Peyer's patch (tissue), 4 donors: ENCODE measurements around the gene ZC3H13. TPM values are rescaled to one million over a fixed set of nuclear protein-coding genes. Genes with fewer than 3 reads are reported as not detected.

Experiments
- DNase-seq, 3 donors: peaks; one replicate each; pipeline ENCODE4 v3.0.0-alpha.2; 2017 to 2019
- H3K27ac ChIP-seq, 4 donors: fragments of 200-600 bp; sonication (generic); one replicate each; pipeline ENCODE4 v1.5.1; 2016 to 2019
- H3K27me3 ChIP-seq, 2 donors: fragments of 200-600 bp; sonication (generic); one replicate each; pipeline ENCODE4 v1.5.1; 2019
- H3K36me3 ChIP-seq, 3 donors: fragments of 200-600 bp; sonication (generic); one replicate each; pipeline ENCODE4 v1.5.1; 2016 to 2019
- H3K4me1 ChIP-seq, 4 donors: fragments of 200-600 bp; sonication (generic); one replicate each; pipeline ENCODE4 v1.5.1; 2016 to 2019
- H3K4me3 ChIP-seq, 4 donors: fragments of 200-600 bp; sonication (generic); 1 replicate in 3 of 4; 2 replicates in 1 of 4; pipeline ENCODE4 v1.5.1; 2016 to 2019; ENCODE audit warnings: mild to moderate bottlenecking in 1 of 4
- H3K9me3 ChIP-seq, 4 donors: fragments of 200-600 bp; sonication (generic); one replicate each; pipeline ENCODE4 v1.5.1; 2016 to 2019; ENCODE audit warnings: mild to moderate bottlenecking in 1 of 4
- POLR2A ChIP-seq, 2 donors: fragments of 450-650 bp; IDR thresholded peaks; one replicate each; pipeline ENCODE4 v1.5.1; 2017; ENCODE audit warnings: antibody characterized with exemption in 2 of 2, mild to moderate bottlenecking in 2 of 2, moderate library complexity in 2 of 2
- total RNA-seq, 4 donors: library from RNA; depleted of rRNA; stranded (reverse); fragments of >200 nt; gene quantifications; one replicate each; pipeline ENCODE4 v1.1.0, GENCODE V29; 2016
- TF ChIP-seq, protein P1 (sequence below), 6 experiments: fragments of 450-650 bp in 4 of 6; fragments of 200-600 bp in 2 of 6; sonication (generic) in 1 of 6; IDR thresholded peaks; one replicate each; pipeline ENCODE4 v1.5.1; 2017 to 2019; ENCODE audit warnings: antibody characterized with exemption in 6 of 6, mild to moderate bottlenecking in 3 of 6, moderate library complexity in 1 of 6

Gene ZC3H13
- total RNA-seq, 4 donors from 2014 or later: 22.6 to 71.8 (median 30.6) TPM

- no peaks in the 10 kb centered on the region for H3K9me3 ChIP-seq
- no peaks in the 10 kb centered on the region for H3K27me3 ChIP-seq
- DNase-seq: no peak
- peaks cover 0 to 20% (median 3%) of the 10 kb centered on the region in 4 donors for H3K4me1 ChIP-seq
- H3K36me3 ChIP-seq: no peaks in the 10 kb centered on the region
- TF ChIP-seq, protein P1, sequence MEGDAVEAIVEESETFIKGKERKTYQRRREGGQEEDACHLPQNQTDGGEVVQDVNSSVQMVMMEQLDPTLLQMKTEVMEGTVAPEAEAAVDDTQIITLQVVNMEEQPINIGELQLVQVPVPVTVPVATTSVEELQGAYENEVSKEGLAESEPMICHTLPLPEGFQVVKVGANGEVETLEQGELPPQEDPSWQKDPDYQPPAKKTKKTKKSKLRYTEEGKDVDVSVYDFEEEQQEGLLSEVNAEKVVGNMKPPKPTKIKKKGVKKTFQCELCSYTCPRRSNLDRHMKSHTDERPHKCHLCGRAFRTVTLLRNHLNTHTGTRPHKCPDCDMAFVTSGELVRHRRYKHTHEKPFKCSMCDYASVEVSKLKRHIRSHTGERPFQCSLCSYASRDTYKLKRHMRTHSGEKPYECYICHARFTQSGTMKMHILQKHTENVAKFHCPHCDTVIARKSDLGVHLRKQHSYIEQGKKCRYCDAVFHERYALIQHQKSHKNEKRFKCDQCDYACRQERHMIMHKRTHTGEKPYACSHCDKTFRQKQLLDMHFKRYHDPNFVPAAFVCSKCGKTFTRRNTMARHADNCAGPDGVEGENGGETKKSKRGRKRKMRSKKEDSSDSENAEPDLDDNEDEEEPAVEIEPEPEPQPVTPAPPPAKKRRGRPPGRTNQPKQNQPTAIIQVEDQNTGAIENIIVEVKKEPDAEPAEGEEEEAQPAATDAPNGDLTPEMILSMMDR (IDR thresholded peaks at IDR 0.05): no peak
- TF ChIP-seq POLR2A (IDR thresholded peaks at IDR 0.05): no peak
- peak overlapping the region in 1 of 4 donors; percentile 5 for H3K4me3 ChIP-seq
- H3K27ac ChIP-seq: no peak overlapping the region
These were observed 1.8 kb downstream of the ZC3H13 start for GRCh38 chr13:46050771-46051170.

DNA sequence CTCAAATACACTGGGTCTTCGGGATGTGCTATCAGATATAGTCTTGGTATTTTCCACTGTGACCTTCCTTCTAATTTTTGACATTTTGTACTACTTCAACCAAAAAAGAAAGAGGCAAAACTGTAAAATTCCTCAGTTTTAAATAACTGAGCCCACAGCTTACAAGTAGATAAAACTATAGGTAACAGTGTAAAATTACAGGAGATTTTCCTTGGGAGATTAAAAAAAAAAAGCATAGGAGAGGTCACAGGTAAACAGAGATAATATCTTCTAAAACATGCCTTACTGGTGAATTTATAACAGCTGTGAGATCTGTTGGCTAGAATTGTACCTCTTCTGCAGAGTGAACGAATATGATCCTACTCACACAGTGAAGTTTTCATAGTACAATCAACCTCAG, 7.1 kb downstream of the ZC3H13 start:
- Histone ChIP-seq H3K4me1 (no peaks in the 10 kb centered on the region), H3K36me3 (peaks cover 0 to 14% (median 0%) of the 10 kb centered on the region in 3 donors), H3K27me3 (no peaks in the 10 kb centered on the region), H3K9me3 (no peaks in the 10 kb centered on the region), H3K27ac (no peak overlapping the region), H3K4me3 (no peak overlapping the region)
- TF ChIP-seq, protein P1 (IDR thresholded peaks at IDR 0.05): no peak
- no peak for DNase-seq

GRCh38 chr13:46043647-46044046, 8.9 kb downstream of the ZC3H13 start:
- H3K27ac ChIP-seq: no peak overlapping the region
- H3K36me3 ChIP-seq: peaks cover 0 to 14% (median 0%) of the 10 kb centered on the region in 3 donors
- TF ChIP-seq POLR2A (IDR thresholded peaks at IDR 0.05): no peak
- TF ChIP-seq, protein P1 (IDR thresholded peaks at IDR 0.05): no peak
- no peaks in the 10 kb centered on the region for H3K4me1 ChIP-seq
- H3K27me3 ChIP-seq: no peaks in the 10 kb centered on the region
- DNase-seq: no peak
- H3K4me3 ChIP-seq: no peak overlapping the region
- no peaks in the 10 kb centered on the region for H3K9me3 ChIP-seq

GRCh38 chr13:46041419-46041839, 11.1 kb downstream of the ZC3H13 start:
- H3K9me3 ChIP-seq: no peaks in the 10 kb centered on the region
- H3K27ac ChIP-seq: no peak overlapping the region
- TF ChIP-seq, protein P1 (IDR thresholded peaks at IDR 0.05): no peak
- TF ChIP-seq POLR2A (IDR thresholded peaks at IDR 0.05): no peak
- no peak for DNase-seq
- H3K4me1 ChIP-seq: no peaks in the 10 kb centered on the region
- H3K27me3 ChIP-seq: no peaks in the 10 kb centered on the region
- H3K36me3 ChIP-seq: peaks cover 0 to 14% (median 0%) of the 10 kb centered on the region in 3 donors
- no peak overlapping the region for H3K4me3 ChIP-seq

GRCh38 chr13:46040763-46041162, 11.8 kb downstream of the ZC3H13 start:
- Histone ChIP-seq H3K4me1 (no peaks in the 10 kb centered on the region), H3K4me3 (no peak overlapping the region), H3K27me3 (no peaks in the 10 kb centered on the region), H3K9me3 (no peaks in the 10 kb centered on the region), H3K36me3 (peaks cover 0 to 14% (median 0%) of the 10 kb centered on the region in 3 donors), H3K27ac (no peak overlapping the region)
- TF ChIP-seq, protein P1 (IDR thresholded peaks at IDR 0.05): no peak
- TF ChIP-seq POLR2A (IDR thresholded peaks at IDR 0.05): no peak
- DNase-seq: no peak
